ENCODE results near the gene FBXO33. TPM values are rescaled to one million over a fixed set of nuclear protein-coding genes. Genes with fewer than 3 reads are reported as not detected.

FBXO33 gene, protein sequence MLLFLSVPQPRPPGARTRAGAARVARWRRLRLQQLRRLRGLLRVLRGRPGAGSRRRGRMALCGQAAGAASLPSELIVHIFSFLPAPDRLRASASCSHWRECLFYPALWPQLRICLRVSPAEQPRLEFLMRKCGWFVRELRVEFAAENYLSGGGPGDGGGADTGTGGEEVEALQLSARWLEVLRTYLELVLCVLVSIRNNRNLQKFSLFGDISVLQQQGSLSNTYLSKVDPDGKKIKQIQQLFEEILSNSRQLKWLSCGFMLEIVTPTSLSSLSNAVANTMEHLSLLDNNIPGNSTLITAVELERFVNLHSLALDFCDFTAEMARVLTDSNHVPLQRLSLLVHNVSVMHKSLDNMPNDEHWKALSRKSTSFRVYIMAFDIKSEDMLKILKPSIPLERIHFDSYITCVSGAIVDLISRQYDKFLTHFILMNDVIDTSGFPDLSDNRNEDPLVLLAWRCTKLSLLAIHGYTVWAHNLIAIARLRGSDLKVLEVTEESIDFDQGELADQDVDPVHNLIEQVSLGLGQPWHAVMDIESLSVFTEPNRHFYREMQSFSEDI
- polyA plus RNA-seq (ENCODE audit: insufficient read length in 4 of 4) = 10 to 100 TPM; 10.6 to 14.1 (median 13.6) TPM

DNA sequence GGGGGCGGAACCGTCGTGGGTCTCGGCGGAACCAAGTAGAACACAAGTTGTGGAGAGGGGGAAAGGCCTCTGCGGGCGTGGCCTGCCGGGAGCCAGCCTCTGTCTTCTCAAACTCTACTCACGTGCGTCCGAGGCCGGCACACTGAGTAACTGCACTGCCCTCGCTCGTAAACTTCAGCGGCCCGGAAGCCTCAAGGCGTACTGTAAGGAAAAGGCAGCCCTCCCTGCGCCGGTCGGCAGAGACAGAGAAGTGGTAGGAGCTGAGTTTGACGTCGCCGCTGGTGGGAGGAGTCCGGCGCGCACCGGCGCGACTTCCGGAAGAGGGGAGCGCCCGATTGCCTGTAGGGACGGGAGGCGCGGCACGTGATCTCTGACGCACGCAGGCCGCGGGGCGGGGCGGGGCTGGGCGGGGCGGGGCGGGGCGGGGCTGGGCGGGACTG, at the start of gene FBXO33:
Gene FBXO33, minus strand, starts transcription at position 255 of the 440 bp plus-strand sequence. CDS start 271 bp downstream, outside the sequence.
- DNase-seq (ENCODE audit: low read depth in 4 of 4, low spot score in 3 of 4) = peak; percentile 87 to 98 (median 91)

DNA sequence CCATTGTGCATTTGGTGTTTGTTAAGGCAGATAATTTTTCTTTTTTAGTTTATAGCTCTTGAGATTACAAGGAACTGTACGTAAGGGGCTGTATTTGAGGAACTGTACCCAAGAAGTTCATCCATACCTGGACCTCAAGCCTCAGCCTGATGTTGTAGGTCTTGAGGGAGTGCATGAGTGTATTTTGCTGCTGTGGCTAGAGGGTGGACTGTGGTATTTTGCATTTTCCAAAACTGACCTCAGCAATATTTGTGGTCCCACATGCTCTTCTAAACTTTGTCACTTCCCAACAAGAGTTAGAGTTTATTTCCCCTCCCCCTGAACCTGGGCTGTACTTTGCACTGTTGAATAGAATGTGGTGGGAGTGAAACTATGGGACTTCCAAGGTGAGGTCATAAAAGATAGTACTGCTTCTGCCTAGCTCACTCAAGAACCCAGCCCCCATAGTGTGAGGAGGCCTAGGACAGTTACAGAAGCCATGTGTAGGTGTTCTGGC, 42.2 kb upstream of the FBXO33 start:
- no peak for DNase-seq (ENCODE audit: low read depth in 4 of 4, low spot score in 3 of 4)

GRCh38 chr14:39472078-39472477, 39.8 kb upstream of the FBXO33 start:
- no peak for DNase-seq (ENCODE audit: low read depth in 4 of 4, low spot score in 3 of 4)

DNA sequence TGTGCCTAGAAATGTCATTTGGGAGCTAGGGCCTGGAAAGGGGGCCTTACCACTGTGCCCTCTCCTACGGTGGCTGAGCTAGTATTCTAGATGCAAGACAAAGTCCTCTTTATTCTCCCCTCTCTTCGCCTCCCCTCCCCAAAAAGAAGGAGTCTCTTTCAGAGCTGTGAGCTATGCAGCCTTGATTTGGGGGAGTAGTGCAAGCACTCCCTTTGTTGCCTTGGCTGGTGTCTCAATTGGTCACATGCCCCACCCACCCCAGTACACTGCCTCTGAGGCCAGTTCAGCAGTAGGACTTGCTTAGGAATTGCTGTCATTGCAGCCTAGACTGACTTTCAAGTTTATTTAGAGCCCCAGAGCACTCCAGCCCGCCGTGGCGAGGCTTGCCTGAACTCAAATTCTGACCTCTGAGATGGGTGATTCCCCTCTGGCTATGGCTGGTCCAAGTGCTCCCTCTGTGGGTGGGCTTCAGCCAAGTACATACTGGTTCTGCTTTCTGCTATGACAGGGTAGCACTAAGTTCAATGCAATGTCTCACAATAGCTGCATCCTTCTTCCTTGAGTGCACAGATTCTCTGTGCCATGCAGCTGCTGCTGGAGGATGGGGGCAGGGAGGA, 37.0 kb upstream of the FBXO33 start:
- no peak for DNase-seq (ENCODE audit: low read depth in 4 of 4, low spot score in 3 of 4)

DNA sequence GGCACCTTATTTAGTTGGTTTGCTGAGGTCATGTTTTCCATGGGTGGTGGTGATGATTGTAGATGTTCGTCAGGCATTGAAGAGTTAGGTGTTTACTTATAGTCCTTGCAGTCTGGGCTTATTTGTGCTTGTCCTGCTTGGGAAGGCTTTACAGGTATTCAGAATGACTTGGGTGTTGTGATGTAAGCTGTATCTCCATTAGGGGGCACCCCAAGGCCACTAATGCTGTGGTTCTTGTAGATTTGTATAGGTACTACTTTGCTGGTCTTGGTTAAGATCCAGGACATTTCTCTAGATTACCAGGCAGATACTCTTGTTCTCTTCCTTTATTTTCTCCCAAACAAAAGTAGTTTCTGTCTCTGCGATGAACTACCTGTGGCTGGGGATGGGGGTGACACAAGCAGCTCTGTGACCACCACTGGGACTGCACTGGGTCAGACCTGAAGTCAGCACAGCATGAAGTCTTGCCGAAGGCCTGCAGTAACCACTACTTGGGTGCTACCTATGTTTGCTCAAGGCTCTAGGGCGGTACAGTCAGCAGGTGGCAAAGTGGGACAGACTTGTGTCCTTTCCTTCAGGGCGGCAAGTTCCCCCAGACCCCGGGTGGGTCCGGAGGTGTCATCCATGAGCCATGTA, 35.8 kb upstream of the FBXO33 start:
- DNase-seq (ENCODE audit: low read depth in 4 of 4, low spot score in 3 of 4) = no peak

- no peak for DNase-seq (ENCODE audit: low read depth in 4 of 4, low spot score in 3 of 4)
These were observed 27.7 kb upstream of the FBXO33 start for GRCh38 chr14:39459795-39460478.

GRCh38 chr14:39456702-39457250, 24.5 kb upstream of the FBXO33 start:
- DNase-seq (ENCODE audit: low read depth in 4 of 4, low spot score in 3 of 4) = no peak

GRCh38 chr14:39454906-39455539, 22.8 kb upstream of the FBXO33 start:
- DNase-seq (ENCODE audit: low read depth in 4 of 4, low spot score in 3 of 4) = no peak

GRCh38 chr14:39452680-39453079, 20.4 kb upstream of the FBXO33 start:
- no peak for DNase-seq (ENCODE audit: low read depth in 4 of 4, low spot score in 3 of 4)

DNA sequence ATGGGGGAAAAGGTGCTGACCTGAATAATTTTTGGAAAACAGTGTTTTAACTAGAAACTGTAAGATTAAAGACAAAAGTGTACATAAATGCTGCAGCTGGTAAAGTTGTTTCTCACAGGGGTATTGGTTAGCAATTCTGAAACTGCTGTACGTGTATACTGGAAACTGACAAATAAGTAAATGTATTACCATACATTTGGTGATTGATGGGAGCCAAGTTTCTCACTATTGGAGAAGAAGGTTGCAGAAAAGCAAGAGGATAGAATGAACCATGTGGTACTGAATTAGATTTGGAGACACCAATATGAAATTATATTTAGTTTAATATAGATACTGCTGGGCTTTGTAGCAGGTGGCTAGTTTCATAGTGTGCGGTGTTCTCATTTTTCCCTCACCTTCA, 19.6 kb upstream of the FBXO33 start:
- DNase-seq (ENCODE audit: low read depth in 4 of 4, low spot score in 3 of 4) = no peak

DNA sequence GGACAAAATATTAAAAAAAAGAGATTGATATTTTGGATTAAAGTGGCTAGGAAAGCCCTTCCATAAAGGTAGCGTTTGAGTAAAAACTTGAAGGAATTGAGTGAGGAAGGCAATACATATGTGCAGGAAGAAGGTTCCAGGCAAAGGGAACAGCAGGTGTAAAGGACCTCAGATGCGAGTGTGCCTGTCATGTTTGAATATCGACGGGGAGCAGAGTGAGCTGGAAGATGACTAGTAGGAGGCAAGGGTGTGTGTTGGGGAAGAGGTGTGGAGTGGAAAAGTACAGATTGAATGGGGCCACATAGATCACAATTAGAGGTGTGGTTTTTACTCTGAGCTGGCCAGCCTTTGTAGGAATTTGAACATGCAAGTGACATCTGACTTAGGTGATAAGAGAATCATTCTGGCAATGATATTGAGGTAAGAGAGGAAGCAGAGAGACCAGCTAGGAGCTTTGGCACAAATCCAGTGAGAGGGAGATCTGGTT, 15.0 kb upstream of the FBXO33 start:
- no peak for DNase-seq (ENCODE audit: low read depth in 4 of 4, low spot score in 3 of 4)

GRCh38 chr14:39446131-39446744, 14.0 kb upstream of the FBXO33 start:
- DNase-seq (ENCODE audit: low read depth in 4 of 4, low spot score in 3 of 4) = no peak

DNA sequence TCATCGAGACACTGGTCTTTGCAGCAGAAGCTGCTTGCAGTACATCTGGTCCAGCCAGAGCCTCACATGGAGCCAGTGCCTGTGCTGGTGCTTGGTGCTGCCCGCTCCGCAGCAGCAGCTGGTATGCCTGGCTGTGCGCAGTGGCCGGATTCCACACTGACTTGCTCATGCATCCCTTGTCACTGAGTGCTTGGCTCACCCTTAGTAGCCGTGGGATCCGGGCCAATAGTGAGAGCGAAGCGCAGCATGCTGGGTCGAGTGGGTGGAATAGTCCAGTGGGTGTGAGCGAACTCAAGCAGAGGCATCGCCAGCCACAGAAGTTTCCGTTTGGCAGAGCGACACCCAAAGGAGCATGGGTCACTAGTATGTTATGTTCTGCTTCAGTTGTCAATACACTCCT, 10.1 kb upstream of the FBXO33 start:
- no peak for DNase-seq (ENCODE audit: low read depth in 4 of 4, low spot score in 3 of 4)

GRCh38 chr14:39441805-39442204, 9.6 kb upstream of the FBXO33 start:
- DNase-seq (ENCODE audit: low read depth in 4 of 4, low spot score in 3 of 4) = no peak

DNA sequence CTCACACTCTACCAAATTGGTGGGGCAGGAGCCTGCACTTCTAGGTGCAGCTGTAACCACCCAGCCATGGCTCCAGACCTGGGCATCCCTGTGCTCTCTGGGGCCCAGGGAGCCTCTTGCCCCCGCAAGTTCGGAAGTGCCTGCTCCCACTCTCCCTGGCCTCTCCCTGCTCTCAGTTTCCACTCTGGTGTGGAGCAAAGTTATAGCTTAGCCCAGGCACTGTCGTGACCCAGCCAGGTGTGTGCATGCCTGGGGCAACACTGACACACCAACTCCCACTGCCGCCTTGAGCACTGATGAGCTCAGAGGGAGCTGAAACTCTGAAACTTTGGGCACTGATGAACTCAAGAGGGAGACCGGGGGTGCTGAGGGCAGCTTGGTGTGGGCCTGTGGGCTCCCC, 8.7 kb upstream of the FBXO33 start:
- DNase-seq (ENCODE audit: low read depth in 4 of 4, low spot score in 3 of 4) = no peak

DNA sequence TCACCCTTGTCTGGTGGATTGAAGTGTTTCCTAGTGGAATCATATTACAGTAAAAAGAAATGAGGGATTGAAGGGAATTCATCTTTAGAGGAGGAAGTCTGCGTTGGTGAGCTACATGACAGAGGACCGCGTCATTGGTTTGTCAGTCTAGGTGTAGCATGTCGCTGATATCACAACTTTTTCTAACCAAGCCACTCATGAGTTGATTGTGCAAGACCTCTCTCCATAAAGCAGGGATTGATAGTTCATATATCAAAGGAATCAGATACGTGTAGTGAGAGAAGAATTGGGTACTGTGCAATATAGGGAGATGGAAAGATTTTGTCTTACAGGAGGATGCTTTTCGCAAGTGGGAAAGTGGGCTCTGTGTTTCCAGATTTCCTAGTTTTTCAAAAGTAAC, 3.0 kb upstream of the FBXO33 start:
- DNase-seq (ENCODE audit: low read depth in 4 of 4, low spot score in 3 of 4) = no peak

DNA sequence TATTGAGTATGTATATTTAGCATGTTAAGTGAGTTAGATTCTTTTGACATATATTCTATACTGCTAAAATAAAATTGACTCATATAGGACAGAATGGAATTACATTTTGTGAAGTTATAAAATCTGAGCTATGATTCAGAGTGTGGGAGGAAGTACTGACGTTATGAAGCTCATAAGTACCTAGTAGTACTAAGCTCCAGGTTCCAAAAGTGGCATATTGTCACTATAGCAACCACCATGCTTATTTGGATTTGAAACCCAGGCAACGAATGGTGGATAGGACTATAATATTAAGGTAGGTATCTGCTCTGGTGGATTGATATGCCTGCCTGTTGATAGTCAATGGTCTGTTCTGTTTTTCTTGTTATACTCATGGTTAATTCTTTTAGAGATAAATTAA, 2.2 kb upstream of the FBXO33 start:
- no peak for DNase-seq (ENCODE audit: low read depth in 4 of 4, low spot score in 3 of 4)

DNA sequence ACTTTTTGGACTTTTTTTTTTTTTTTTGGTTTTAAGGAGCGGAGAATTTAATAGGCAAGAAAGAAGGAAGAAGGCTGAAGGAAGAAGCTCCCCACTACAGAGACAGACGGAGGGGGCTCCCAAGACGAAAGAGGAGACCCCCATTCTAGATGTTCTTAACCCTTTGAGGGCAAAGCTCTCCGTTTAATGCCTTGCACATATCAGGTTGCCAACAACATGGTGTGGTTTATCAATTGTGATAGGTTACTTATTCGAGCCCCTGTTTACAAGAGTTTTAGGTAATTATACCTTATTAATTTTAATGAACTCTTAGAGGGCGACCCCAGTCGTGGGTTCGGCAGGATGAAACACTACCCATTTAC, 1.2 kb upstream of the FBXO33 start:
- DNase-seq (ENCODE audit: low read depth in 4 of 4, low spot score in 3 of 4) = peak in 1 of 4 donors; percentile 7

Data from right renal pelvis (tissue), 4 donors.